Measurements from ENCODE around the gene ASCC1.

ASCC1 gene

GRCh38 chr10:72062832-72063702, 153.0 kb downstream of the ASCC1 start:
- DNase-seq, result no peak

- DNase-seq, result no peak
Observed at GRCh38 chr10:72062382-72062781, 153.7 kb downstream of the ASCC1 start.

- DNase-seq, result no peak
Observed at GRCh38 chr10:72061930-72062329, 154.1 kb downstream of the ASCC1 start.

- no peak for DNase-seq
Observed at GRCh38 chr10:72061491-72061890, 154.6 kb downstream of the ASCC1 start.

GRCh38 chr10:72059843-72060822, 155.9 kb downstream of the ASCC1 start:
- DNase-seq, result no peak

GRCh38 chr10:72058989-72059842, 156.9 kb downstream of the ASCC1 start:
- DNase-seq, result no peak

- no peak for DNase-seq
Observed at GRCh38 chr10:72058347-72058898, 157.7 kb downstream of the ASCC1 start.

- DNase-seq, result no peak
Observed at GRCh38 chr10:72056932-72057751, 158.9 kb downstream of the ASCC1 start.

GRCh38 chr10:72056113-72056512, 160.0 kb downstream of the ASCC1 start:
- DNase-seq, result no peak

GRCh38 chr10:72053690-72054089, 162.4 kb downstream of the ASCC1 start:
- DNase-seq, result no peak

GRCh38 chr10:72050873-72051272, 165.2 kb downstream of the ASCC1 start:
- DNase-seq, result no peak

- no peak for DNase-seq
Observed at GRCh38 chr10:72049969-72050781, 165.9 kb downstream of the ASCC1 start.

GRCh38 chr10:72049472-72049871, 166.6 kb downstream of the ASCC1 start:
- no peak for DNase-seq

GRCh38 chr10:72048450-72049124, 167.5 kb downstream of the ASCC1 start:
- DNase-seq, result no peak

Measured in SIG-M5 (cell line).